Caco-2 (cell line): ENCODE results near the gene CPED1. TPM values are rescaled to one million over a fixed set of nuclear protein-coding genes. Genes with fewer than 3 reads are reported as not detected.

ENCODE experiments used
- BruUV-seq: library from RNA; stranded (reverse); fragments of 400-500 nt; replicated peaks from 2 replicates; lab custom pipeline; 2021; lab: Mats Ljungman, UMichigan
- CTCF ChIA-PET: fragments of 300-600 bp; sonication (Branson Sonifier 250); formaldehyde crosslinking; loops from one replicate; lab custom pipeline; 2022; ENCODE audit warnings: antibody characterized with exemption; lab: Charles Lee
- POLR2A ChIA-PET: fragments of 300-600 bp; sonication (Branson Sonifier 250); formaldehyde crosslinking; loops from one replicate; lab custom pipeline; 2022; ENCODE audit warnings: antibody characterized with exemption; lab: Charles Lee
- DNase-seq, 2 experiments: peaks; one replicate each; pipeline versions ENCODE4 v3.0.0 to v3.0.0-alpha.2; 2020 to 2022
- H3K27me3 ChIP-seq: replicated peaks from 2 replicates; pipeline ENCODE4 v1.6.0; 2011; ENCODE audit warnings: low read length; ENCODE audit not compliant: control insufficient read depth, insufficient read depth
- H3K36me3 ChIP-seq: 2 replicates; pipeline ENCODE4 v1.5.1; 2011; ENCODE audit warnings: low read length; ENCODE audit not compliant: control insufficient read depth, insufficient read depth
- H3K4me1 ChIP-seq: fragments of 250-450 bp; sonication (Bioruptor Pico); 2 replicates; pipeline ENCODE4 v1.5.1; 2020; ENCODE audit warnings: mild to moderate bottlenecking
- H3K4me3 ChIP-seq: 2 replicates; pipeline ENCODE4 v1.5.1; 2011; ENCODE audit warnings: low read depth, mild to moderate bottlenecking, control low read depth, low read length
- H3K9me3 ChIP-seq: fragments of 250-450 bp; sonication (Bioruptor Pico); 2 replicates; pipeline ENCODE4 v1.5.1; 2020; ENCODE audit warnings: mild to moderate bottlenecking, moderate library complexity
- H3K27ac Mint-ChIP-seq: one replicate; pipeline ENCODE4 v1.8.0; 2022; ENCODE audit warnings: mixed read lengths; ENCODE audit not compliant: unreplicated experiment
- H3K27me3 Mint-ChIP-seq: one replicate; pipeline ENCODE4 v1.8.0; 2022; ENCODE audit warnings: mixed read lengths; ENCODE audit not compliant: insufficient read depth, unreplicated experiment
- H3K36me3 Mint-ChIP-seq: one replicate; pipeline ENCODE4 v1.8.0; 2022; ENCODE audit warnings: mild to moderate bottlenecking, mixed read lengths; ENCODE audit not compliant: insufficient read depth, unreplicated experiment
- H3K4me1 Mint-ChIP-seq: one replicate; pipeline ENCODE4 v1.8.0; 2022; ENCODE audit warnings: low read depth, mixed read lengths; ENCODE audit not compliant: unreplicated experiment
- H3K4me3 Mint-ChIP-seq: one replicate; pipeline ENCODE4 v1.8.0; 2022; ENCODE audit warnings: mild to moderate bottlenecking, moderate library complexity, mixed read lengths; ENCODE audit not compliant: unreplicated experiment
- H3K9me3 Mint-ChIP-seq: one replicate; pipeline ENCODE4 v1.8.0; 2022; ENCODE audit warnings: mixed read lengths; ENCODE audit not compliant: unreplicated experiment
- CTCF ChIP-seq, 2 experiments: fragments of 200-600 bp in 1 of 2; IDR thresholded peaks; 1 replicate in 1 of 2; 2 replicates in 1 of 2; pipeline versions ENCODE4 v1.5.1 to v1.8.0; 2011 to 2022; ENCODE audit warnings: antibody characterized with exemption in 1 of 2, control low read depth in 1 of 2, inconsistent platforms in 1 of 2, low read depth in 1 of 2, low read length in 1 of 2, mild to moderate bottlenecking in 1 of 2, moderate library complexity in 1 of 2; ENCODE audit not compliant: insufficient read depth in 1 of 2, severe bottlenecking in 1 of 2, unreplicated experiment in 1 of 2
- intact Hi-C: fragments of 100-400 bp; cut with micrococcal nuclease; formaldehyde crosslinking; loops from one replicate; pipeline ENCODE4 v1.10.0; 2022; ENCODE audit not compliant: unreplicated experiment
- total RNA-seq: library from RNA; stranded (reverse); gene quantifications from 2 replicates; pipeline ENCODE4 v1.2.3, GENCODE V29; 2022

The CPED1 gene
- total RNA-seq, 1 experiment from 2014 or later = 0.23 TPM

DNA sequence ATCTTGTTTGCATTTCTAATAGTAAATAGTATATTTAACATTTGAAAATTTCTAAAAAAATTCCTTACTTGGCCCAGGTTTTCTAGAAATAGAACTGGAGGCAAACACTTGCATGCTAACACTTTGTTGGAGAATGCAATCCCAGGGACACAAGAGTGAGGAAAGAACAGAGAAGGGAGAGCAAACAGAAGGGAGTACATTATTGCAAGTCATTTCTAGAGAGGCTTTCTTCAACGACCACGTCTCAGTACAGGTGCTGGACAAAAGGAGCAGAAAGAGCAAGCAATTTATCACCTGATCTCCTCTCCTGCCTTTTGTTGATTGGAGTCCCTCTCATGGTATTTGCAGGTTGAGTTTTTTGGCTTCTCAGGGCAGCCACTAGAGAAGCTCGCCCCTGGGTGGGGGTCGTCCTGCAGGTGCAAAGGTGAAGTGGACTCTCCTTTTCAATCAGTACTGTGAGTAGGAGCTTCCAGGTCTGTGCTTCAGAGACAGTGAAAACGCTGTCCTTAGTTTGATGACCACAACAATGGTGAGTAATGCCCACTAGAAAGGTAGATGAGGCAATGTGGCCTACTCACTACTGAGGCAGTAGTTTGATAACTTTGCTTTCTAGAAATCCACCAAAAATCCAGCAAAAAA is 5.2 kb downstream of the CPED1 start:
- H3K27ac Mint-ChIP-seq = no peak overlapping the region
- H3K27me3 Mint-ChIP-seq = peaks cover 6% of the 10 kb centered on the region
- no TSS peak for BruUV-seq

DNA sequence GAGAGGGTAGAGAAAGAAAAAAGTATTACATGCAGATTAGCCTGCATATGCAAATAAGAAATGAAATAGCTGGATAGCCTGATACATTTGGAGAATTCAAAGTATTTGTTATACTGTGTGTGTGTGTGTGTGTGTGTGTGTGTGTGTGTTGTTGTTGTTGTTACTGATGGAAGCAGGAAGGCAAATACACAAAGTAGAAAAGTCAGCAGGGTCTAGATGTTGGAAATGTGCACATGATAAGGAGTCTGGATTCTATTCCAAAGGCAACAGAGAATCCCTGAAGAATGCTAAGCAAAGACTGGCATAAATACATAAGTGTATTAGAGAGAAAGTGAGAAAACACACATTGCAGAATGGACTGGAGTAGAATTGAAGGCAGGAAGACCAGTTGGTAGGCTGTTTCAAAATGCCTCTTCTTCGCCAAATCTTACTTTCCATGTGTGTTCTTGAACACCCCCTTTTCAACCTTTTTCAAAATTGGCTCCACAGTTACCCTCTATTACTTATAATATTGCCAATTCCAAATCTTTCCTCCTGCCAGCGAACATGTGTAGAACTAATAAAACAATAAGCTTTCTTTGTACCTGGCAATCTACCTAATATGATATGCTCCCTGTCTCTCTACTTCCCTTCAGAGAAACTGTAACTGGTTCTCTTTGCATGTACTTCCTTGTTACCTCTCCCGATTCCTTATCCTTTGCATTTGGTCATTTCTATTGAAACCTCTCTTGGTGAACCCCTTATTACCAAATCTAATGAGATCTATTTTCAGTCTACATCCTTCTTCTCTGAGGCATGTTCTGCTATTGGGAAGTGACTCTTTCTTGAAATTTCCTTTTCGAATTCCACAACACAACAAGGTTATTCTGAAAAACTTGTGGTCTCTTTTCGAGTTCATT is 6.2 kb downstream of the CPED1 start:
- no peak for DNase-seq
- intact Hi-C loops = no loop called here
- Mint-ChIP-seq H3K4me1 (no peaks in the 10 kb centered on the region), H3K27me3 (no peaks in the 10 kb centered on the region), H3K27ac (no peak overlapping the region), H3K9me3 (no peaks in the 10 kb centered on the region), H3K4me3 (no peak overlapping the region), H3K36me3 (no peaks in the 10 kb centered on the region)
- Histone ChIP-seq H3K27me3 (0 out of 2 replicates have a peak, but pooled peaks cover under 1% of the 10 kb centered on the region), H3K4me1 (no peaks in the 10 kb centered on the region), H3K36me3 (no peaks in the 10 kb centered on the region), H3K9me3 (no peaks in the 10 kb centered on the region), H3K4me3 (no peak overlapping the region)
- ChIA-PET POLR2A (no interaction called here), CTCF (no interaction called here)
- TF ChIP-seq CTCF (IDR thresholded peaks at IDR 0.05; ENCODE audit: insufficient read depth in 1 of 2, low read depth in 1 of 2, low read length in 1 of 2, severe bottlenecking in 1 of 2, unreplicated experiment in 1 of 2) = no peak
- BruUV-seq = no TSS peak

More for the DNA sequence above, 5.2 kb downstream of the CPED1 start:
- intact Hi-C loops = no loop called here
- Mint-ChIP-seq H3K4me3 (no peak overlapping the region), H3K9me3 (no peaks in the 10 kb centered on the region), H3K4me1 (peaks cover 4% of the 10 kb centered on the region), H3K36me3 (no peaks in the 10 kb centered on the region)
- POLR2A ChIA-PET = no interaction called here
- DNase-seq = no peak
- no peaks in the 10 kb centered on the region; the same call in 1 of the 2 replicates for H3K4me1 ChIP-seq
- no peak overlapping the region for H3K4me3 ChIP-seq
- TF ChIP-seq CTCF (IDR thresholded peaks at IDR 0.05; ENCODE audit: insufficient read depth in 1 of 2, low read depth in 1 of 2, low read length in 1 of 2, severe bottlenecking in 1 of 2, unreplicated experiment in 1 of 2) = no peak
- H3K36me3 ChIP-seq = no peaks in the 10 kb centered on the region
- H3K27me3 ChIP-seq = 0 out of 2 replicates have a peak, but pooled peaks cover 2% of the 10 kb centered on the region
- no peaks in the 10 kb centered on the region for H3K9me3 ChIP-seq
- CTCF ChIA-PET = no interaction called here

DNA sequence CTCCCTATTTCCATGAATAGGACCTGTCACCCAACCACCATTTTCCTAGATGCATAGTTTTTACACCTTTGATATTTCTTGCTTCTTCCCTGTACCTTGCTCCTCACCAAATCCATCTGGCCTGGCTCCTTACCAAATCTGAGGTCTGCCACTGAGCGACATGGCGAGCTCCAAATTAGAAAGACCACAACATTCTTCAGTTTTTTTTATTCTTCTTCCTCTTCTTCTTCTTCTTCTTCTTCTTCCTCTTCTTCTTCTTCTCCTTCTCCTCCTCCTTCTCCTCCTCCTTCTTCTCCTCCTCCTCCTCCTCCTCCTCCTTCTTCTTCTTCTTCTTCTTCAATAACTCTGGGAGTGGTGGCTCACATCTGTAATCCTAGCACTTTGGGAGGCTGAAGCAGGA is 7.1 kb downstream of the CPED1 start:
- no peak for TF ChIP-seq CTCF (IDR thresholded peaks at IDR 0.05; ENCODE audit: insufficient read depth in 1 of 2, low read depth in 1 of 2, low read length in 1 of 2, severe bottlenecking in 1 of 2, unreplicated experiment in 1 of 2)
- H3K36me3 ChIP-seq = no peaks in the 10 kb centered on the region
- H3K4me3 Mint-ChIP-seq = no peak overlapping the region
- no peaks in the 10 kb centered on the region for H3K27me3 Mint-ChIP-seq
- H3K36me3 Mint-ChIP-seq = no peaks in the 10 kb centered on the region
- H3K4me1 Mint-ChIP-seq = no peaks in the 10 kb centered on the region
- intact Hi-C loops = no loop called here
- no peaks in the 10 kb centered on the region for H3K4me1 ChIP-seq
- H3K9me3 ChIP-seq = no peaks in the 10 kb centered on the region
- no peak overlapping the region for H3K27ac Mint-ChIP-seq
- no peaks in the 10 kb centered on the region for H3K9me3 Mint-ChIP-seq
- POLR2A ChIA-PET = no interaction called here
- CTCF ChIA-PET = no interaction called here
- no TSS peak for BruUV-seq
- no peak for DNase-seq
- no peaks in the 10 kb centered on the region for H3K27me3 ChIP-seq
- no peak overlapping the region for H3K4me3 ChIP-seq
